GM21723 (cell line): Measurements from ENCODE around the gene FBXO24.
A peak's percentile ranks its signal among the peaks of the same experiment; 100 is the strongest.
"Not testable (repeated sequence)": the region's sequence is repeated elsewhere in the genome, so short reads cannot be mapped to it uniquely, and the experiment has no call there.

Source experiments
- ATAC-seq: cut with Tn5 transposase; IDR thresholded peaks from one replicate; pipeline ENCODE4 v1.9.1; 2021; ENCODE audit warnings: mild to moderate bottlenecking, moderate library complexity; ENCODE audit not compliant: unreplicated experiment

The FBXO24 gene, protein sequence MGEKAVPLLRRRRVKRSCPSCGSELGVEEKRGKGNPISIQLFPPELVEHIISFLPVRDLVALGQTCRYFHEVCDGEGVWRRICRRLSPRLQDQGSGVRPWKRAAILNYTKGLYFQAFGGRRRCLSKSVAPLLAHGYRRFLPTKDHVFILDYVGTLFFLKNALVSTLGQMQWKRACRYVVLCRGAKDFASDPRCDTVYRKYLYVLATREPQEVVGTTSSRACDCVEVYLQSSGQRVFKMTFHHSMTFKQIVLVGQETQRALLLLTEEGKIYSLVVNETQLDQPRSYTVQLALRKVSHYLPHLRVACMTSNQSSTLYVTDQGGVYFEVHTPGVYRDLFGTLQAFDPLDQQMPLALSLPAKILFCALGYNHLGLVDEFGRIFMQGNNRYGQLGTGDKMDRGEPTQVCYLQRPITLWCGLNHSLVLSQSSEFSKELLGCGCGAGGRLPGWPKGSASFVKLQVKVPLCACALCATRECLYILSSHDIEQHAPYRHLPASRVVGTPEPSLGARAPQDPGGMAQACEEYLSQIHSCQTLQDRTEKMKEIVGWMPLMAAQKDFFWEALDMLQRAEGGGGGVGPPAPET

GRCh38 chr7:100586266-100587025 lies at the start of gene FBXO24:
Gene FBXO24 (plus strand): TSS chr7:100586328. CDS start chr7:100586626, 298 bp downstream.
- peak; percentile 84 for ATAC-seq

GRCh38 chr7:100536695-100537094 lies 49.4 kb upstream of the FBXO24 start:
- ATAC-seq = not testable (repeated sequence)

- no peak for ATAC-seq
Measured at GRCh38 chr7:100538348-100538653, 47.8 kb upstream of the FBXO24 start.

DNA sequence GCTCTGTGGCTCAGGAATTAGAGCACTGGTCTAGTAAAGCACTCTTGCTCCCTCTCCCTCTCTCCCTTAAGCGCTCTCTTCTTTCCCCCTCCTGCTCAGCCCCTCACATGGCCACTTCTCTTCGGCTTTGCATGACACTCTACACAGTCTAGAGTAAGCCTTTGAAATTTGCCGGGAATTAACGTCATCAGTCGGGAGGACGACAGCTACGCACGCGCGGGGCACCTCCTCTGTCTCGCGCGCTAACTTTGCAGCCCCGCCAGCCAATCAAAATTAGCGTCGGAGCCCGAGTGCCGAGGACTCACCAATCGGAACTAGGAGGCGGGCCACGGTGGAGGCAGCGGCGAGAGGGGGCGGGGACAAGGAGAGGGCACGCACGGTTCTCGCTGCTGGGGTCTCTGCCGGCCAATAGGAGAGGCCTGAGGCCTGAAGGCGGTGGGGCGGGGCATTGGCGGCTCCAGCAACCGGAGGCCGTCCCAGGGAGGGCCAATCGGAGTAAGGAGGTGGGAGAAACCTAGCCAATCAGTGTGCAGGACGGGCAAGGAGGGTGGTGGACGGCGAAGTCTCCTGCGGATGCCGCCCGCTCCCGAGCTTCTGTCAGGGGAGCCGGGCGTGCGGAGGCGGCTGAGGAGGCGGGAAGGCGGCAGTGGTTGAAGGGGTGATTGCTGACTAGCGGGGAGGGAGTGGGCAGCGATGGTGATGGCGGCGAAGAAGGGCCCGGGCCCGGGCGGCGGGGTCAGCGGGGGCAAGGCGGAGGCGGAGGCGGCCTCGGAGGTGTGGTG lies 47.3 kb upstream of the FBXO24 start, which contains the start of gene AGFG2:
Gene AGFG2, plus strand, starts transcription at position 550 of the 782 bp plus-strand sequence. Its CDS starts 144 bp downstream, at position 694.
- peak; percentile 89 for ATAC-seq

- ATAC-seq = no peak
Measured at GRCh38 chr7:100539436-100540006, 46.6 kb upstream of the FBXO24 start.

- no peak for ATAC-seq
Measured at GRCh38 chr7:100540073-100540723, 45.9 kb upstream of the FBXO24 start.

DNA sequence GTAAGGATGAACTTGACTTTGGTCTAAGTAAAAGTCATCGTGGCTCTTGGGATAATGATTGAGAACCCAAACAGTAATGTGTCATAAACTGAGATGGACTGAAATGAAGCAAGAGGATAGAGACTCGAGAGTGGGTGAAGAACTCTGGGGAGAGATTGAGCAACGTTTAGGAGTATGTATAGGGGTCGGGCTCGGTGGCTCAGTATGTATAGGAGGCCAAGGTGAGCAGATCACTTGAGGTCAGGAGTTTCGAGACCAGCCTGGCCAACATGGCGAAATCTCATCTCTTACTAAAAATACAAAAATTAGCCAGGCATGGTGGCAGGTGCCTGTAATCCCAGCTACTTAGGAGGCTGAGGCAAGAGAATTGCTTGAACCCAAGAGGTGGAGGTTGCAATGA lies 44.8 kb upstream of the FBXO24 start:
- not testable (repeated sequence) for ATAC-seq

DNA sequence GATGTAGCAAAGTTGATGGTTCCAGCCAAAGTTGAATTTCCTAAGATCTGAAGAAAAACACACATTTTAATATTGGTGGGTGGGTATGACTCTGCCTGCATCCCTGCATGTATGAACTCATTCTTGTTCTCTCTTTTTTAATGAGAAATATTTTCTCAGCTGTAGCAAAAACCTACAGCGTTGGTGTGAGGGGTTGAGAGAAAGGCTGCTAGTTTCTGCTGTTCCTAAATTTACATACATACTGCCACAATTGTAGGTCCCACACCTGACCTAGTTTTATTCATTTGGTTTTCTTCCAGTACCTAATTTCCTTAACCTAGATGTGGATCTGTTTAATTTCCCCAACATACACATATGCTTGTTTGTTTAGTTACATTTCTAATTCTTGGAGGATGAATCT lies 42.5 kb upstream of the FBXO24 start:
- ATAC-seq = no peak

- no peak for ATAC-seq
Measured at GRCh38 chr7:100544386-100544785, 41.7 kb upstream of the FBXO24 start.

DNA sequence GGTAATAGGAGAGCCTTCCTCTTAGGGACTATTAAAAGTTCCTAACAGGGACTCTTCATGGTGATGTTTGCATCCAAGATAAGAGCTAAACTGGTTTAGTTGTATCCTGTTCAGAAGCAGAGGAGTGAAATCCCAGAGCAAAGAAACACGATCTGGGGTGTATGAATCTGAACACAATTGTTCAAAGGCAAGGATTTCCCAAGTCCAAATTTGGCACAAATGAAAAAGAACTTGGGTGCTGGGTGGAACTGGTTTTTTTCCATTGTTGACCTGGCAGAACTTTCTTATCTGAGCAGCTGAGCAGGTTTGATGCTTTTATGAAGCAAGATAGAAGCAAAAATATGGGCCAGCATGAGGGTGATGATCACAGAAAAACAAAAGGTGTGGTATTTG lies 41.2 kb upstream of the FBXO24 start:
- no peak for ATAC-seq

DNA sequence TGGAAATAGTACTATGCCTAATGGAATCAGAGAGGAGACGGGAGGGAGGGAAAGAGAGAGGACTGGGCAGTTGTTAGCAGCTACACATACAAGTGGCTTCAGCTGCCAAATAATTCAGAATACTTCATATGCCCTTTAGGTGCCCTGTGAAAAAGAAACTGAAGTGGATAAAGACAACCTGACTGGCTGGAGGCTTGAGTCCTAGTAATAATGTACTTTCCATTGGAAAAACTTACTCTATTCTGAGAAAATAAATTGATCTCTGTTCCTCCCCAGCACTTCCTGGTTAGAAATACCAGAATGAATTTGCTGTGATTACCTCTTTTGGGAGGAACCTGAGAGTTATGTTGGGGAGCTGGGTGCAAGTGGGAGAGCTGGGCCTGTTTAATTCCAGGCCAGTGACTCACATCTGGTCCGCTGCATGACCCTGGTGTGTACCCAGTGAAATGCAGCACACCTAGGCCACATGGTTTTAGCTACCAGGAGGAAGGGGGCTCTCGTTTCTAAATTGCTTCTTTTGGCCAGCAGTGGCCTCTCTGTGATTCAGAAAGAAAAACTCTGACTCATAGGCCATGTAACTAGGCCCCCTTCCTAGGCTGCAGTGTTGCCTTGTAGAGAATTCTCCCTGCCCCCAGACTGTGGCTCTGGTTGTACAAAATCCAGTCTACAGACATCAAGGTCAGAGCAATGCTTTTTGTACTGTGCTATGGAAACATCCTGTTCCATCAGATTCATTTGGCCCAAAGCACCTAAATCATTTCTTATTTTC lies 40.6 kb upstream of the FBXO24 start:
- peak; percentile 51 for ATAC-seq

DNA sequence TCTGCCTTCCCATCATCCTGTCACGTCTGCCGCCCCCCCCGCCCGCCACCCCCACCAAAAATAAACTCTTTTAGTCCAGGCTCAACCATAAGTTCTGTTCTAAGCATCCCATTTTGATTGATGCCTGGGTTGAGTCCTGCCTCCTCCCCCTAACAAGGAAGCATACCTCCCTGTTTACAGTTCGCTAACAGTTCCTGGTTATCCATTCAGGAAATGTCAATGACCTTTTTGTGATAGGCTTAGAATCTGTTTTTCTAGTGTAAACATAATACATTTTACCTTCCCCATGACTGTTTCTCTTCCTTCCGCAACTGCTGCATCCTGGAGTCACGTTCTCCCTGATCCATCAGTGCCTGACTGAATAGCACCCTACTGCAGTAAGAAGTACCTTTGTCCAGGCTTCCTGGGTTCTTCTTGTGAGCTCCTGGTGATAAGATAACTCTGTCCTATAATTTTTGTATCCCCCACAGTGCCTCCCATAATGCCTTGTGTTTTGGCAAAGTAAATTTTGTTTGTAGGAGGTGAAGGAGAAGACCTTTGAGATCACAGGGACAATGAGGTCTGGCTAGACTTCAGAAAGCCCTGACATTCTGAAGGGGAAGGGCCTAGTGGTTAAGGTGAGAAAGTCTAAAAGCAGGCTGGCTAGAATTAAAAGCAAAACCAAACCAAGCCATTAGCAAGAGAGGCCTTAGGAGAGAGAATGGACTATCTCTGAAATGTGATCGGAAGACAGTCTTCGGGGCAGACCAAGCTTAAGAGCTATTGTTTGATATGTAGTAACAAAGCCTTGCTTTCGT lies 39.8 kb upstream of the FBXO24 start:
- no peak for ATAC-seq

GRCh38 chr7:100546926-100547800 lies 39.0 kb upstream of the FBXO24 start:
- ATAC-seq = no peak

GRCh38 chr7:100547872-100548271 lies 38.3 kb upstream of the FBXO24 start:
- no peak for ATAC-seq

DNA sequence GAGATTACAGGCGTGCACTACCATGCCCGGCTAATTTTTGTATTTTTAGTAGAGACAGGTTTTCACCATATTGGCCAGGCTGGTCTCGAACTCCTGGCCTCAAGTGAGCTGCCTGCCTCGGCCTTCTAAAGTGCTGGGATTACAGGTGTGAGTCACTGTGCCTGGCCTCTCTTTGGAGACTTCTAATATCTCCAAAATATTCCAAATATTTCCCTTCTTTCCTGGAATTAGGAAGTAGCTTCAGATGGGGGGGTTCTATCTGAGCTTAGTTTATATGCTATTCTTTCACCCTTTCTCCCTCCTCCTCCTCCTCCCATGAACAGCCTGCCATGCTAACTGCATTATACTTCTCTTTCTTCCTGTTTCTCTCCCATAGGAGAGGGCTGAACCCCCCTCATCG lies 37.7 kb upstream of the FBXO24 start:
- ATAC-seq = not testable (repeated sequence)

- no peak for ATAC-seq
Measured at GRCh38 chr7:100552532-100552931, 33.6 kb upstream of the FBXO24 start.

- no peak for ATAC-seq
Measured at GRCh38 chr7:100553032-100553431, 33.1 kb upstream of the FBXO24 start.

DNA sequence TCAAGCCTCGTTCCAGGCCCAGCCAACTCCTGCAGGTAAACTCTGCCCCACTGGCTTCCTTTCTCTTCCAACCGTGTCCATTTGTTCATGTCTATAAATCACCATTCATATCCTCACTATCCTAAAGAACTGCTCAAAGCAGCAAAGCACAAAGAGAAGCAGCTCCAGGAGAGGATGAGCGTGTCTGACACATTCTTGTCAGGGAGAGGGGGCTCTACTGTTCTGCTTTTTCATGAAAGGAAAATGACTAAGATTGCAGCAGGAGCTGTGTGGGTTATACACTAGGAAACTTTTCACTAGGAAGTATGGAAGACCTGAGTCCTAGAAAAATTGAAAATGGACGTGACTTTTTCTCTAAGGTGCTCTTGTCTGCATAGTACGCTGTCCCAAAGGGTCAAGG lies 30.4 kb upstream of the FBXO24 start:
- ATAC-seq = no peak
